K562 (cell line): ENCODE data around the gene PNPLA7. TPM values are rescaled to one million over a fixed set of nuclear protein-coding genes. Genes with fewer than 3 reads are reported as not detected.

Experiments
- ADNP ChIP-seq: fragments of 200-800 bp; sonication (Bioruptor generic); IDR thresholded peaks from 2 replicates; pipeline ENCODE4 v1.6.1; 2016; ENCODE audit warnings: missing genetic modification characterization, missing compliant biosample characterization
- ARHGAP35 ChIP-seq: fragments of 450-650 bp; IDR thresholded peaks from 2 replicates; pipeline ENCODE4 v1.6.1; 2018; ENCODE audit not compliant: partially characterized antibody
- ESRRA ChIP-seq: fragments of 450-650 bp; IDR thresholded peaks from 2 replicates; pipeline ENCODE4 v1.6.1; 2014; ENCODE audit warnings: low read depth, mild to moderate bottlenecking, moderate library complexity, borderline replicate concordance
- ETV6 ChIP-seq, 3 experiments: fragments of 150-350 bp in 1 of 3; sonication (generic) in 1 of 3; formaldehyde crosslinking in 1 of 3; IDR thresholded peaks; 2 replicates each; pipeline versions ENCODE4 v1.6.1 to v1.8.0; 2014 to 2022; ENCODE audit warnings: borderline replicate concordance in 2 of 3, low read depth in 2 of 3, antibody characterized with exemption in 1 of 3, low read length in 1 of 3, mild to moderate bottlenecking in 1 of 3, missing genetic modification reagents in 1 of 3
- FIP1L1 ChIP-seq: fragments of 200-400 bp; formaldehyde crosslinking; IDR thresholded peaks from 2 replicates; pipeline ENCODE4 v1.6.1; 2018; ENCODE audit warnings: mild to moderate bottlenecking, low read depth, low read length; ENCODE audit not compliant: poor library complexity, severe bottlenecking
- HEY1 ChIP-seq: fragments of 250-450 bp; sonication (Bioruptor Pico); IDR thresholded peaks from 2 replicates; pipeline ENCODE4 v1.5.0; 2020; ENCODE audit warnings: mild to moderate bottlenecking, moderate library complexity, borderline replicate concordance
- HNRNPUL1 ChIP-seq: fragments of 200-400 bp; formaldehyde crosslinking; IDR thresholded peaks from 2 replicates; pipeline ENCODE4 v1.6.1; 2017; ENCODE audit warnings: low read length
- MAFG ChIP-seq: fragments of 450-650 bp; conservative IDR thresholded peaks from 2 replicates; pipeline ENCODE4 v1.6.1; 2016; ENCODE audit warnings: missing genetic modification characterization, missing compliant biosample characterization
- MED1 ChIP-seq: sonication (generic); formaldehyde crosslinking; IDR thresholded peaks from 2 replicates; pipeline ENCODE4 v1.8.1; 2023; ENCODE audit warnings: missing genetic modification reagents, borderline replicate concordance
- MYNN ChIP-seq, 2 experiments: sonication (generic); formaldehyde crosslinking in 1 of 2; IDR thresholded peaks; 2 replicates each; pipeline versions ENCODE4 v1.5.0 to v1.6.1; 2016 to 2020; ENCODE audit warnings: antibody characterized with exemption in 1 of 2, missing genetic modification reagents in 1 of 2
- NFIC ChIP-seq: fragments of 450-650 bp; IDR thresholded peaks from 2 replicates; pipeline ENCODE4 v1.6.1; 2017; ENCODE audit warnings: mild to moderate bottlenecking, inconsistent platforms
- PCBP2 ChIP-seq: fragments of 200-400 bp; formaldehyde crosslinking; IDR thresholded peaks from 2 replicates; pipeline ENCODE4 v1.6.1; 2018; ENCODE audit warnings: low read length, low read depth, mild to moderate bottlenecking, moderate library complexity; ENCODE audit not compliant: poor library complexity, severe bottlenecking
- POLR3G ChIP-seq: IDR thresholded peaks from 2 replicates; pipeline ENCODE4 v1.6.1; 2011; ENCODE audit not compliant: insufficient read length, insufficient replicate concordance; ENCODE audit errors: extremely low read depth
- PREB ChIP-seq: sonication (generic); formaldehyde crosslinking; IDR thresholded peaks from 2 replicates; pipeline ENCODE4 v1.8.1; 2023; ENCODE audit warnings: mild to moderate bottlenecking, missing genetic modification reagents
- SAP30 ChIP-seq: fragments of 200-600 bp; sonication (generic); IDR thresholded peaks from 2 replicates; pipeline ENCODE4 v1.6.1; 2012; ENCODE audit warnings: borderline replicate concordance, low read depth, mild to moderate bottlenecking, moderate library complexity, low read length, control low read depth, inconsistent platforms; ENCODE audit not compliant: insufficient read depth, poor library complexity, severe bottlenecking
- SMC3 ChIP-seq: conservative IDR thresholded peaks from 2 replicates; pipeline ENCODE4 v1.6.1; 2011; ENCODE audit warnings: low read depth, low read length, improper control_type of control experiment; ENCODE audit not compliant: insufficient read depth
- SRSF7 ChIP-seq: fragments of 200-400 bp; formaldehyde crosslinking; optimal IDR thresholded peaks from 2 replicates; pipeline ENCODE3; 2017; ENCODE audit warnings: mild to moderate bottlenecking, low read depth, low read length
- ZKSCAN3 ChIP-seq: fragments of 250-450 bp; sonication (Bioruptor Pico); IDR thresholded peaks from 2 replicates; pipeline ENCODE4 v1.4.0; 2020
- ZNF124 ChIP-seq: sonication (generic); formaldehyde crosslinking; IDR thresholded peaks from 2 replicates; pipeline ENCODE4 v1.8.1; 2022; ENCODE audit warnings: missing genetic modification reagents
- polyA plus RNA-seq, 8 experiments: library from polyadenylated mRNA; depleted of rRNA in 4 of 8; stranded (reverse) in 5 of 8; unstranded in 3 of 8; fragments of >200 nt; fragmentation: Nextera tagmentation in 2 of 8; fragmentation: Illumina TruSeq in 1 of 8; extraction: Ambion mirVana in 2 of 8; extraction: Trizol in 1 of 8; gene quantifications; 2 replicates each; pipeline versions ENCODE4 v1.2.1 to v1.2.3, GENCODE V29; 2011 to 2014; ENCODE audit warnings: inconsistent platforms in 1 of 8, missing spikeins in 1 of 8
- total RNA-seq, 7 experiments: library from RNA; depleted of rRNA in 6 of 7; stranded (reverse); fragments of >200 nt in 6 of 7; fragmentation: Illumina TruSeq in 2 of 7; extraction: Trizol in 2 of 7; gene quantifications; 2 replicates each; pipeline versions ENCODE4 v1.2.1 to v1.2.3, GENCODE V29; 2011 to 2021; ENCODE audit warnings: low replicate concordance in 1 of 7
- TF ChIP-seq, protein P1 (sequence below): IDR thresholded peaks from 3 replicates; pipeline ENCODE4 v1.6.1; 2011; ENCODE audit warnings: borderline replicate concordance, mild to moderate bottlenecking, moderate library complexity; ENCODE audit not compliant: insufficient read length; ENCODE audit errors: extremely low read depth
- TF ChIP-seq, protein P2 (sequence below): fragments of 250-450 bp; sonication (Bioruptor Pico); IDR thresholded peaks from 2 replicates; pipeline ENCODE4 v1.4.0; 2020; ENCODE audit warnings: mild to moderate bottlenecking, moderate library complexity

Gene PNPLA7
- total and polyA plus RNA-seq, 9 of the 15 experiments (the other 6 are each of a cell fraction or from before 2014, with no cell fraction given) = 0.01 to 0.85 (median 0.19) TPM; not detected in 1

DNA sequence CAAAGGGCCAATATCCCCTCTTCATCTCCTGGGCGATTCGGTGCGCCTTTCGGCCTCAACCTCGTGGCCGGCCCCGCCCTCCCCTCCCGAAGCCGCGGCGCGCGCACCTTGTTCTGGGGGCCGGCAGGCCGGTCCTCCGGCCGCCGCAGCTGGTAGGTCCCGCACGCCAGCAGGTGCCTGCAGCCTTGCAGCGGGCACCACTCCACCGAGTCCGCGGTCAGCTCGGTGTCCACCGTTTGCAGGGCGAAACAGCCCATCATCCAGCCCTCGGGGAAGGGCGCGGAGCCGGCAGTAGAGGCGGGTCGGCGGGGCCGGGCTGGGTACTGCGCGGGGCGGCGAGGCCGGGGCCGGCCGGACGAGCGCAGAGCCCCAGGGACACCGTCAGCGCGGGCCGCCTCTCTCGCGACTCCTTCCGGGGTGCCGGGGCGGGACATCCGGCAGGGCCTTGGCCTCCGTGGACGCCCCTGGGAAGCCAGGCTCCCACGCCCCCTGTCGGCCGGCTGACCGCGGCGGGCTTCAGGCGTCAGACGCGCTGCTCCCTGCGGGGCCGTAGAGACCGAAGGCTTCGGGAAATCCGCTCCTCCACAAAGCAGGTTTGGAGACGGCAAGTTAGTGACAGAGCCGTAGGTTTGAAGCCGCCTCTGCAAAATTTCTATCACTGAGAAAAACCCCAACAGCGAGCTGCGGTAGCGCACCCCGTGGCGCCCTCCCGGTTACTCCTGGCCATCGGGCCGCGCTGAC is 28.5 kb upstream of the PNPLA7 start, which contains the start of gene DPH7 (continued):
- TF ChIP-seq MYNN (IDR thresholded peaks at IDR 0.05) (no peak), MYNN (CRISPR knock-in tag; IDR thresholded peaks at IDR 0.05) (no peak), POLR3G (no peak), FIP1L1 (peak; percentile 94), MAFG (tag) (no peak), NFIC (peak; percentile 25; the same call in 1 of the 2 replicates), MED1 (no peak), SAP30 (peak; percentile 91), PREB (CRISPR knock-in tag) (peak; percentile 87; the same call in 1 of the 2 replicates), ADNP (no peak), SMC3 (0 out of 2 replicates have a peak, but pooled peaks have one; percentile 24), ETV6 (IDR thresholded peaks at IDR 0.05; ENCODE audit: borderline replicate concordance in 1 of 2, low read depth in 2 of 2, low read length in 1 of 2) (no peak), ETV6 (CRISPR knock-in tag; IDR thresholded peaks at IDR 0.05; ENCODE audit: borderline replicate concordance) (no peak), ZNF124 (0 out of 2 replicates have a peak, but pooled peaks have one; percentile 51), HEY1 (CRISPR knock-in tag) (no peak), PCBP2 (no peak), ESRRA (peak; percentile 79), HNRNPUL1 (no peak), ARHGAP35 (no peak), ZKSCAN3 (no peak), SRSF7 (peak; percentile 65)
- TF ChIP-seq, protein P1, sequence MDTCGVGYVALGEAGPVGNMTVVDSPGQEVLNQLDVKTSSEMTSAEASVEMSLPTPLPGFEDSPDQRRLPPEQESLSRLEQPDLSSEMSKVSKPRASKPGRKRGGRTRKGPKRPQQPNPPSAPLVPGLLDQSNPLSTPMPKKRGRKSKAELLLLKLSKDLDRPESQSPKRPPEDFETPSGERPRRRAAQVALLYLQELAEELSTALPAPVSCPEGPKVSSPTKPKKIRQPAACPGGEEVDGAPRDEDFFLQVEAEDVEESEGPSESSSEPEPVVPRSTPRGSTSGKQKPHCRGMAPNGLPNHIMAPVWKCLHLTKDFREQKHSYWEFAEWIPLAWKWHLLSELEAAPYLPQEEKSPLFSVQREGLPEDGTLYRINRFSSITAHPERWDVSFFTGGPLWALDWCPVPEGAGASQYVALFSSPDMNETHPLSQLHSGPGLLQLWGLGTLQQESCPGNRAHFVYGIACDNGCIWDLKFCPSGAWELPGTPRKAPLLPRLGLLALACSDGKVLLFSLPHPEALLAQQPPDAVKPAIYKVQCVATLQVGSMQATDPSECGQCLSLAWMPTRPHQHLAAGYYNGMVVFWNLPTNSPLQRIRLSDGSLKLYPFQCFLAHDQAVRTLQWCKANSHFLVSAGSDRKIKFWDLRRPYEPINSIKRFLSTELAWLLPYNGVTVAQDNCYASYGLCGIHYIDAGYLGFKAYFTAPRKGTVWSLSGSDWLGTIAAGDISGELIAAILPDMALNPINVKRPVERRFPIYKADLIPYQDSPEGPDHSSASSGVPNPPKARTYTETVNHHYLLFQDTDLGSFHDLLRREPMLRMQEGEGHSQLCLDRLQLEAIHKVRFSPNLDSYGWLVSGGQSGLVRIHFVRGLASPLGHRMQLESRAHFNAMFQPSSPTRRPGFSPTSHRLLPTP = no peak
- TF ChIP-seq, protein P2, sequence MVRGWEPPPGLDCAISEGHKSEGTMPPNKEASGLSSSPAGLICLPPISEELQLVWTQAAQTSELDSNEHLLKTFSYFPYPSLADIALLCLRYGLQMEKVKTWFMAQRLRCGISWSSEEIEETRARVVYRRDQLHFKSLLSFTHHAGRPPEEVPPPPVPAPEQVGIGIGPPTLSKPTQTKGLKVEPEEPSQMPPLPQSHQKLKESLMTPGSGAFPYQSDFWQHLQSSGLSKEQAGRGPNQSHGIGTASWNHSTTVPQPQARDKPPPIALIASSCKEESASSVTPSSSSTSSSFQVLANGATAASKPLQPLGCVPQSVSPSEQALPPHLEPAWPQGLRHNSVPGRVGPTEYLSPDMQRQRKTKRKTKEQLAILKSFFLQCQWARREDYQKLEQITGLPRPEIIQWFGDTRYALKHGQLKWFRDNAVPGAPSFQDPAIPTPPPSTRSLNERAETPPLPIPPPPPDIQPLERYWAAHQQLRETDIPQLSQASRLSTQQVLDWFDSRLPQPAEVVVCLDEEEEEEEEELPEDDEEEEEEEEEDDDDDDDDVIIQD = no peak
